GM10266 (cell line): ENCODE data around the gene RENBP.

Source experiments
- DNase-seq: peaks from one replicate; pipeline ENCODE4 v3.0.0; 2012; ENCODE audit errors: extremely low spot score
- CTCF ChIP-seq: IDR thresholded peaks from 2 replicates; pipeline ENCODE4 v1.5.1; 2012; ENCODE audit warnings: mild to moderate bottlenecking, low read depth; ENCODE audit not compliant: control insufficient read depth, insufficient read depth; ENCODE audit errors: missing control alignments

RENBP gene

DNA sequence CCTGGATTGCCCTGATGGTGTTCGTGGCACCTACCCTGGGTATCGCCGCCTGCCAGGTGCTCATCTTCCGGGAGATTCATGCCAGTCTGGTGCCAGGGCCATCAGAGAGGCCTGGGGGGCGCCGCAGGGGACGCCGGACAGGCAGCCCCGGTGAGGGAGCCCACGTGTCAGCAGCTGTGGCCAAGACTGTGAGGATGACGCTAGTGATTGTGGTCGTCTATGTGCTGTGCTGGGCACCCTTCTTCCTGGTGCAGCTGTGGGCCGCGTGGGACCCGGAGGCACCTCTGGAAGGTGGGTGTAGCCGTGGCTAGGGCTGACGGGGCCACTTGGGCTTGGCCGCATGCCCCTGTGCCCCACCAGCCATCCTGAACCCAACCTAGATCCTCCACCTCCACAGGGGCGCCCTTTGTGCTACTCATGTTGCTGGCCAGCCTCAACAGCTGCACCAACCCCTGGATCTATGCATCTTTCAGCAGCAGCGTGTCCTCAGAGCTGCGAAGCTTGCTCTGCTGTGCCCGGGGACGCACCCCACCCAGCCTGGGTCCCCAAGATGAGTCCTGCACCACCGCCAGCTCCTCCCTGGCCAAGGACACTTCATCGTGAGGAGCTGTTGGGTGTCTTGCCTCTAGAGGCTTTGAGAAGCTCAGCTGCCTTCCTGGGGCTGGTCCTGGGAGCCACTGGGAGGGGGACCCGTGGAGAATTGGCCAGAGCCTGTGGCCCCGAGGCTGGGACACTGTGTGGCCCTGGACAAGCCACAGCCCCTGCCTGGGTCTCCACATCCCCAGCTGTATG, 38.1 kb downstream of the RENBP start:
- DNase-seq = no peak
- TF ChIP-seq CTCF = no peak

- no peak for DNase-seq
- no peak for TF ChIP-seq CTCF
These were observed 38.9 kb downstream of the RENBP start for GRCh38 chrX:153905481-153906095.

GRCh38 chrX:153903991-153904957, 40.2 kb downstream of the RENBP start, which contains the start of gene AVPR2:
Gene AVPR2, plus strand, starts transcription at chrX:153904673. Its CDS starts 473 bp downstream, at chrX:153905146.
- no peak for DNase-seq
- no peak for TF ChIP-seq CTCF

DNA sequence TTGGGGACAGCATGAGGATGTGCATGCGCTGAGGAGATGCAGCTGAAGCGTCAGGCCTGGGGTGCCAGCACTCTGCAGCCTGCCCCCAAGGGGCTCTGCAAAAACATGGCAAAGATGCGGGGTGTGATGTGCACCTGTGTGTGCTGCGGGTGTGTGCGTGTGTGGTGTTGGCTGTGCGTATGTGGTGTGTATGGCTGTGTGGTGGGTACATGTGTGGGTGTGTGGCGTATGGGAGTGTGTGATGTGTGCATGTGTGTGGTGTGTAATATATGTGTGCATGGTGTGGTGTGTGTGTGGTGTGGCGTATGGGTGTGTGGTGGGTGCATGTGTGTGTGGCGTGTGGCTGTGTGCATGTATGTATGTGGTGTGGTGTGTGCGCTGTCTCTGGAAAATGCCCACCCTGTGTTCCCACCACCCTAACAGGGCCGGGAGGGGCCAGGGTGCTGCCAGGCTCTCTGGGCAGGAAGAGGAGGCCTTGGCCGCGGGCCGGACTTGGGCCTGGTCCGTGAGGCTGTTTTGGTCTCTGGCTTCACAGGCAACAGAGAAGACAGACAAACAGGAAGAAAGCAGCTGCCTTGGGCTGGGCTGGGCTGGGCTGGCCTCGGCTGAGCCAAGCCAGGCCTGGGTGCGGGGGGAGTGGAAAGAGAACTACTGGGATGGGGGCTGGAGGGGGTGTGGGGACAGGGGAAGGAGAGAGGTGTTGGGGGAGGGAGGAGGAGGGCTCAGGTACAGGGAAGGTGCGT, 41.0 kb downstream of the RENBP start:
- DNase-seq = no peak
- TF ChIP-seq CTCF = no peak

DNA sequence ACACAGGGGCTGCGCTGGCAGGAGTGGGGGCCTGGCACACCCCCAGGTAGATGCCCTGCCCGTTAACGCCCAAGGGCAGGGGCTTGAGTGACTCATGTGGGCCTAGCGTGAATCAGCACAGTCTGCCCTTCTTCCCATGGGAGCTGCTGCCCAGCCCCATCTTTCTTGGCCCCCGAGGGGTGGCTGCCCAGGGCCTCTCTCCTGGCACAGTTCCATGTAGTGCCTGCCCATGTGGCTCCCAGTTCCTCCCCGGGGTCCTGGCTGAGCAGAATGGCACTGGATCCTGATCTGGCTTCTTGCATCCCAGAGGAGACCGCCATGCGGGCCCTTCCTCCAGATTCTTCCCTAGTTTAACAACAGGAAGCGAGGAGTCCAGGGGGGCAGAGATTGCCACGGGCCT, 42.1 kb downstream of the RENBP start:
- DNase-seq = no peak

GRCh38 chrX:153901753-153902140, 42.7 kb downstream of the RENBP start:
- DNase-seq = no peak
- TF ChIP-seq CTCF = no peak

More for the DNA sequence above, 42.1 kb downstream of the RENBP start:
- no peak for TF ChIP-seq CTCF
